IMR-90 (cell line): ENCODE data around the gene TMEM176B. TPM values are rescaled to one million over a fixed set of nuclear protein-coding genes. Genes with fewer than 3 reads are reported as not detected.

ENCODE experiments used
- ATAC-seq: fragments of 200-7000 bp; cut with Tn5 transposase; 2 replicates; pipeline ENCODE4 v1.9.1; 2020; ENCODE audit warnings: low read depth, mild to moderate bottlenecking, moderate library complexity
- BruUV-seq: library from RNA; stranded (reverse); fragments of 400-500 nt; replicated peaks from 2 replicates; lab custom pipeline; 2021; lab: Mats Ljungman, UMichigan
- CTCF ChIA-PET: fragments of 300-600 bp; formaldehyde crosslinking; extraction: SDS; loops from one replicate; lab custom pipeline; 2021; ENCODE audit warnings: antibody characterized with exemption; lab: Yijun Ruan, JAX
- POLR2A ChIA-PET: fragments of 300-600 bp; sonication (Branson Sonifier 250); formaldehyde crosslinking; loops from one replicate; lab custom pipeline; 2022; ENCODE audit warnings: antibody characterized with exemption; ENCODE audit not compliant: unreplicated experiment; lab: Charles Lee
- DNase-seq: peaks from one replicate; pipeline ENCODE4 v3.0.0; 2013
- H2AFZ ChIP-seq: replicated peaks from 2 replicates; pipeline ENCODE3; 2013; ENCODE audit warnings: low read length, mild to moderate bottlenecking; ENCODE audit not compliant: poor library complexity
- H2AK5ac ChIP-seq: 2 replicates; pipeline ENCODE4 v1.6.1; 2013; ENCODE audit warnings: low read depth, low read length, inconsistent platforms
- H2AK9ac ChIP-seq: replicated peaks from 2 replicates; pipeline ENCODE3; 2013; ENCODE audit warnings: mild to moderate bottlenecking, low read depth, low read length, moderate library complexity; ENCODE audit not compliant: poor library complexity
- H2BK120ac ChIP-seq: 2 replicates; pipeline ENCODE4 v1.6.1; 2013; ENCODE audit warnings: low read depth, low read length, inconsistent platforms
- H2BK15ac ChIP-seq: 3 replicates; pipeline ENCODE4 v1.6.1; 2013; ENCODE audit warnings: low read depth, low read length, inconsistent platforms
- H2BK20ac ChIP-seq: 2 replicates; pipeline ENCODE4 v1.6.1; 2013; ENCODE audit warnings: low read depth, mild to moderate bottlenecking, inconsistent platforms, low read length, moderate library complexity
- H2BK5ac ChIP-seq: 2 replicates; pipeline ENCODE4 v1.6.1; 2013; ENCODE audit warnings: mild to moderate bottlenecking, low read depth, low read length, inconsistent platforms; ENCODE audit not compliant: poor library complexity, severe bottlenecking
- H3K14ac ChIP-seq: replicated peaks from 2 replicates; pipeline ENCODE4 v1.6.1; 2013; ENCODE audit warnings: low read depth, low read length, inconsistent platforms
- H3K18ac ChIP-seq: 2 replicates; pipeline ENCODE4 v1.6.1; 2013; ENCODE audit warnings: low read depth, low read length, control low read depth
- H3K23ac ChIP-seq: 2 replicates; pipeline ENCODE4 v1.6.1; 2013; ENCODE audit warnings: low read depth, low read length, inconsistent platforms
- H3K27ac ChIP-seq: 2 replicates; pipeline ENCODE4 v1.5.1; 2013; ENCODE audit warnings: mild to moderate bottlenecking, control low read depth, low read length; ENCODE audit not compliant: insufficient read depth
- H3K27me3 ChIP-seq: 2 replicates; pipeline ENCODE4 v1.6.1; 2013; ENCODE audit warnings: low read length; ENCODE audit not compliant: control insufficient read depth, insufficient read depth
- H3K36me3 ChIP-seq: 2 replicates; pipeline ENCODE4 v1.6.1; 2013; ENCODE audit warnings: low read length, mixed read lengths; ENCODE audit not compliant: control insufficient read depth, insufficient read depth
- H3K4ac ChIP-seq: 2 replicates; pipeline ENCODE4 v1.6.1; 2013; ENCODE audit warnings: low read depth, low read length, inconsistent platforms
- H3K4me1 ChIP-seq: 2 replicates; pipeline ENCODE4 v1.6.1; 2013; ENCODE audit warnings: low read length, mixed read lengths; ENCODE audit not compliant: control insufficient read depth, insufficient read depth
- H3K4me2 ChIP-seq: 2 replicates; pipeline ENCODE4 v1.6.1; 2013; ENCODE audit warnings: low read depth, mild to moderate bottlenecking, control low read depth, low read length, moderate library complexity
- H3K4me3 ChIP-seq: 2 replicates; pipeline ENCODE4 v1.5.1; 2013; ENCODE audit warnings: low read depth, mild to moderate bottlenecking, control low read depth, low read length, moderate library complexity; ENCODE audit not compliant: insufficient read depth
- H3K56ac ChIP-seq: 2 replicates; pipeline ENCODE4 v1.6.1; 2013; ENCODE audit warnings: low read length, inconsistent platforms; ENCODE audit not compliant: insufficient read depth; ENCODE audit errors: extremely low read depth
- H3K79me1 ChIP-seq, 2 experiments: 2 replicates each; pipeline ENCODE4 v1.6.1; 2013; ENCODE audit warnings: low read length in 2 of 2, inconsistent platforms in 1 of 2, low read depth in 1 of 2
- H3K9ac ChIP-seq: 2 replicates; pipeline ENCODE4 v1.6.1; 2013; ENCODE audit warnings: low read depth, low read length, control low read depth
- H3K9me1 ChIP-seq: 2 replicates; pipeline ENCODE4 v1.6.1; 2013; ENCODE audit warnings: low read length, inconsistent platforms; ENCODE audit not compliant: insufficient read depth
- H3K9me3 ChIP-seq: 2 replicates; pipeline ENCODE4 v1.6.1; 2013; ENCODE audit warnings: low read length; ENCODE audit not compliant: control insufficient read depth, insufficient read depth
- H4K20me1 ChIP-seq: 2 replicates; pipeline ENCODE4 v1.6.1; 2013; ENCODE audit warnings: low read length, inconsistent platforms; ENCODE audit not compliant: insufficient read depth
- H4K5ac ChIP-seq: 2 replicates; pipeline ENCODE4 v1.6.1; 2013; ENCODE audit warnings: mild to moderate bottlenecking, low read depth, low read length, control low read depth
- H4K8ac ChIP-seq, 2 experiments: 2 replicates each; pipeline ENCODE4 v1.6.1; 2013; ENCODE audit warnings: low read depth in 2 of 2, low read length in 2 of 2, control low read depth in 1 of 2, inconsistent platforms in 1 of 2
- H4K91ac ChIP-seq: 2 replicates; pipeline ENCODE4 v1.6.1; 2013; ENCODE audit warnings: low read depth, low read length, inconsistent platforms; ENCODE audit not compliant: insufficient read depth
- CEBPB ChIP-seq: IDR thresholded peaks from 2 replicates; pipeline ENCODE4 v1.6.1; 2012; ENCODE audit warnings: low read depth, low read length, improper control_type of control experiment
- CHD1 ChIP-seq: IDR thresholded peaks from 2 replicates; pipeline ENCODE4 v1.6.1; 2012; ENCODE audit warnings: low read depth, low read length, improper control_type of control experiment
- ELK1 ChIP-seq: fragments of 150-350 bp; IDR thresholded peaks from 2 replicates; pipeline ENCODE4 v1.6.1; 2016; ENCODE audit warnings: low read depth, mild to moderate bottlenecking, low read length, moderate library complexity, borderline replicate concordance
- MAFK ChIP-seq: IDR thresholded peaks from 2 replicates; pipeline ENCODE4 v1.6.1; 2012; ENCODE audit warnings: low read depth, low read length, improper control_type of control experiment
- NFE2L2 ChIP-seq: fragments of 150-350 bp; IDR thresholded peaks from 2 replicates; pipeline ENCODE4 v1.6.1; 2016; ENCODE audit warnings: low read depth, mild to moderate bottlenecking, low read length
- RAD21 ChIP-seq: IDR thresholded peaks from 2 replicates; pipeline ENCODE4 v1.6.1; 2012; ENCODE audit warnings: low read length, improper control_type of control experiment
- RCOR1 ChIP-seq: IDR thresholded peaks from 2 replicates; pipeline ENCODE4 v1.6.1; 2012; ENCODE audit warnings: mild to moderate bottlenecking, low read length, improper control_type of control experiment; ENCODE audit not compliant: insufficient replicate concordance
- RFX5 ChIP-seq: IDR thresholded peaks from 2 replicates; pipeline ENCODE4 v1.8.0; 2012; ENCODE audit warnings: low read depth, mild to moderate bottlenecking, low read length, moderate library complexity
- SMC3 ChIP-seq: fragments of 150-350 bp; IDR thresholded peaks from 2 replicates; pipeline ENCODE4 v1.6.1; 2016; ENCODE audit warnings: low read depth, mild to moderate bottlenecking, antibody characterized with exemption, low read length, moderate library complexity
- WGBS, 2 experiments: methylation state at CpG; one replicate each; pipeline versions ENCODE4 v1.1.5 to v1.1.7; 2013; ENCODE audit warnings: missing lambda C conversion rate in 2 of 2; ENCODE audit not compliant: insufficient read length in 1 of 2; ENCODE audit errors: extremely low coverage in 2 of 2; 5-methylcytosine and 5-hydroxymethylcytosine counted together
- dilution Hi-C: fragments of 300-500 bp; cut with HindIII; formaldehyde crosslinking; loops from one replicate; pipeline ENCODE4 v1.14.3; 2018; ENCODE audit warnings: low sequenced_read_pairs; ENCODE audit not compliant: unreplicated experiment
- in situ Hi-C: fragments of 300-500 bp; cut with MboI; formaldehyde crosslinking; loops from 3 replicates; pipeline ENCODE4 v1.14.3; 2019; ENCODE audit warnings: low sequenced_read_pairs, inconsistent platforms, mixed read lengths
- intact Hi-C: fragments of 100-400 bp; cut with micrococcal nuclease; formaldehyde crosslinking; loops from 2 replicates; pipeline ENCODE4 v1.10.0; 2022
- polyA plus RNA-seq, 3 experiments: library from polyadenylated mRNA; depleted of rRNA; stranded (reverse); fragments of >200 nt; gene quantifications; 2 replicates each; pipeline ENCODE4 v1.2.3, GENCODE V29; 2012; ENCODE audit warnings: low replicate concordance in 1 of 3
- total RNA-seq: library from RNA; depleted of rRNA; stranded (reverse); fragments of >200 nt; gene quantifications from 2 replicates; pipeline ENCODE4 v1.2.3, GENCODE V29; 2012

TMEM176B gene
- total and polyA plus RNA-seq, 2 of the 4 experiments (the other 2 are of a cell fraction): not detected

- no peak overlapping the region for H3K4me2 ChIP-seq
- no peak overlapping the region for H2BK15ac ChIP-seq
- H4K5ac ChIP-seq: no peak overlapping the region
- H3K27ac ChIP-seq: no peak overlapping the region
- H4K8ac ChIP-seq: no peak overlapping the region
- ChIA-PET POLR2A (no interaction called here), CTCF (no interaction called here)
- no peak overlapping the region for H2BK20ac ChIP-seq
- WGBS, 2 experiments: no CpG with 5 or more reads among the region's 4 CpGs
- H2BK120ac ChIP-seq: no peak overlapping the region
- no peak overlapping the region for H3K18ac ChIP-seq
- intact Hi-C loops: no loop called here
- H3K23ac ChIP-seq: no peak overlapping the region
- H3K79me1 ChIP-seq: no peaks in the 10 kb centered on the region
- peaks cover 29% of the 10 kb centered on the region for H3K27me3 ChIP-seq
- TF ChIP-seq CHD1 (no peak), RFX5 (no peak), SMC3 (no peak), RCOR1 (no peak), RAD21 (no peak), MAFK (no peak), NFE2L2 (no peak), ELK1 (no peak), CEBPB (no peak)
- H3K4ac ChIP-seq: no peak overlapping the region
- no peak overlapping the region for H4K91ac ChIP-seq
- H2AK5ac ChIP-seq: no peak overlapping the region
- no peaks in the 10 kb centered on the region for H4K20me1 ChIP-seq
- dilution Hi-C loops: no loop called here
- no peak overlapping the region for H2AFZ ChIP-seq
- H3K9ac ChIP-seq: no peak overlapping the region
- DNase-seq: no peak
- no peak overlapping the region for H3K4me3 ChIP-seq
- BruUV-seq: no TSS peak
- H3K9me3 ChIP-seq: peaks cover 2% of the 10 kb centered on the region; the same call in 1 of the 2 replicates
- in situ Hi-C loops: loop anchor here (25.0 kb wide), 1 partner anchor 315 kb away; no protein-coding TSS in a partner anchor
- no peak overlapping the region for H2AK9ac ChIP-seq
- no peak for ATAC-seq
- no peak overlapping the region for H3K14ac ChIP-seq
- no peaks in the 10 kb centered on the region for H3K9me1 ChIP-seq
- peaks cover 5% of the 10 kb centered on the region; the same call in 1 of the 2 replicates for H3K36me3 ChIP-seq
- H3K4me1 ChIP-seq: no peaks in the 10 kb centered on the region
- no peak overlapping the region for H3K56ac ChIP-seq
- no peak overlapping the region for H2BK5ac ChIP-seq
Measured at GRCh38 chr7:150797661-150798060, 2.5 kb downstream of the TMEM176B start.
